K562 (cell line): ENCODE data around the gene ENDOU.

Experiments used
- CREM ChIP-seq: IDR thresholded peaks from 2 replicates; pipeline ENCODE4 v1.6.1; 2014; ENCODE audit warnings: antibody characterized with exemption, low read depth
- FOXJ3 ChIP-seq: sonication (generic); formaldehyde crosslinking; IDR thresholded peaks from 2 replicates; pipeline ENCODE4 v1.4.0; 2020; ENCODE audit warnings: mild to moderate bottlenecking, missing genetic modification reagents
- NR2C1 ChIP-seq, 2 experiments: fragments of 450-650 bp; IDR thresholded peaks; 2 replicates each; pipeline ENCODE4 v1.6.1; 2017; ENCODE audit warnings: mild to moderate bottlenecking in 2 of 2, antibody characterized with exemption in 1 of 2, inconsistent platforms in 1 of 2, missing compliant biosample characterization in 1 of 2, missing genetic modification characterization in 1 of 2
- PCBP2 ChIP-seq: fragments of 200-400 bp; formaldehyde crosslinking; IDR thresholded peaks from 2 replicates; pipeline ENCODE4 v1.6.1; 2018; ENCODE audit warnings: low read length, low read depth, mild to moderate bottlenecking, moderate library complexity; ENCODE audit not compliant: poor library complexity, severe bottlenecking
- POLR2A ChIP-seq: fragments of 450-650 bp; conservative IDR thresholded peaks from 2 replicates; pipeline ENCODE4 v1.6.1; 2016
- SIN3A ChIP-seq, 2 experiments: fragments of 150-350 bp in 1 of 2; IDR thresholded peaks; 2 replicates each; pipeline ENCODE4 v1.6.1; 2011 to 2016; ENCODE audit warnings: borderline replicate concordance in 2 of 2, low read depth in 2 of 2, low read length in 2 of 2, mild to moderate bottlenecking in 2 of 2, moderate library complexity in 2 of 2; ENCODE audit not compliant: control insufficient read depth in 1 of 2
- SLC30A9 ChIP-seq: fragments of 250-450 bp; sonication (Bioruptor Pico); IDR thresholded peaks from 2 replicates; pipeline ENCODE4 v1.8.0; 2022; ENCODE audit warnings: mild to moderate bottlenecking, moderate library complexity
- TAF15 ChIP-seq: fragments of 200-400 bp; formaldehyde crosslinking; IDR thresholded peaks from 2 replicates; pipeline ENCODE4 v1.6.1; 2017; ENCODE audit warnings: mild to moderate bottlenecking, low read depth, low read length, moderate library complexity
- ZNF274 ChIP-seq: IDR thresholded peaks from 2 replicates; pipeline ENCODE4 v1.6.1; 2011; ENCODE audit warnings: low read depth, mild to moderate bottlenecking, low read length, moderate library complexity, borderline replicate concordance
- TF ChIP-seq, protein P1 (sequence below), 3 experiments: IDR thresholded peaks in 2 of 3; conservative IDR thresholded peaks in 1 of 3; 2 replicates each; pipeline ENCODE4 v1.5.1; 2011 to 2012; ENCODE audit warnings: low read length in 3 of 3, mild to moderate bottlenecking in 3 of 3, control low read depth in 2 of 3, improper control_type of control experiment in 1 of 3, inconsistent platforms in 1 of 3, low read depth in 1 of 3, mixed read lengths in 1 of 3, moderate library complexity in 1 of 3; ENCODE audit not compliant: insufficient read depth in 2 of 3
- TF ChIP-seq, protein P2 (sequence below): sonication (generic); formaldehyde crosslinking; IDR thresholded peaks from 2 replicates; pipeline ENCODE4 v1.8.0; 2022; ENCODE audit warnings: missing genetic modification reagents, mild to moderate bottlenecking, borderline replicate concordance
- TF ChIP-seq, protein P3 (sequence below), 2 experiments: fragments of 450-650 bp; formaldehyde crosslinking in 1 of 2; IDR thresholded peaks; 2 replicates each; pipeline versions ENCODE4 v1.4.0 to v1.6.1; 2014 to 2020; ENCODE audit warnings: mild to moderate bottlenecking in 2 of 2, borderline replicate concordance in 1 of 2, low read depth in 1 of 2
- TF ChIP-seq, protein P4 (sequence below): fragments of 450-650 bp; IDR thresholded peaks from 2 replicates; pipeline ENCODE4 v1.6.1; 2017; ENCODE audit warnings: mild to moderate bottlenecking, moderate library complexity
- TF ChIP-seq, protein P5 (sequence below): sonication (generic); formaldehyde crosslinking; IDR thresholded peaks from 2 replicates; pipeline ENCODE4 v1.5.0; 2020; ENCODE audit warnings: missing genetic modification reagents

DNA sequence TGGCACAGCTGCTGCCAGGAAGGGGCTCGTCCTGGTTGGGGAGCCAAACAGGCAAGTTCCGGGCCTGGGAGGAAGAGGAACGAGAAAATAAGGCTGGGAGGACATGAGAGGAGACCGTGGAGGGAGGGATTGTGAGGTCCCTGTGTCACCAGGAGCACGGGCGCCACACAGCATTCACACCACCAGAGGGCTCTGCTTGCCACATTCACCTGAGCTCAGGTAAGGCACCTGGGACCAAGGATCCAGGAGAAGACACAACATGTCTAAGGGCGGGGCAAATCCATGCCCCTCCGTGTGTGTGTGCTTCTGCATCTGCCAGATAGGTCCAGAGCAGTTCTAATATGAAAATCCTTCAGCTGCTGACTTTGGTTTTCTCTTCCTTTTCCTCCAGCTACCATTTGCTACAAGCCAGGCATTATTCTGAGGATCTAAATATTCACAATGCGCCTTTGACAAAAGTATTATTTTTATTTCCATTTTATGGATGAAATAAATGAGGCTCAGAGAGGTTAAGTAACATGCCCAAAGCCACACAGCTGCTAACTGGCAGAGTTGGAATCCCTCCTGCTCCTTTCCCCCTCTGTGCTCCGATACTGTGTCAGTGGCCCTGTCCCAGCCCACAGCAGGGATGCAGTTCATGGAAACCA, 18.8 kb upstream of the ENDOU start:
- TF ChIP-seq SIN3A (IDR thresholded peaks at IDR 0.05; ENCODE audit: borderline replicate concordance in 2 of 2, control insufficient read depth in 1 of 2, low read depth in 2 of 2, low read length in 2 of 2): no peak
- TF ChIP-seq, protein P1, sequence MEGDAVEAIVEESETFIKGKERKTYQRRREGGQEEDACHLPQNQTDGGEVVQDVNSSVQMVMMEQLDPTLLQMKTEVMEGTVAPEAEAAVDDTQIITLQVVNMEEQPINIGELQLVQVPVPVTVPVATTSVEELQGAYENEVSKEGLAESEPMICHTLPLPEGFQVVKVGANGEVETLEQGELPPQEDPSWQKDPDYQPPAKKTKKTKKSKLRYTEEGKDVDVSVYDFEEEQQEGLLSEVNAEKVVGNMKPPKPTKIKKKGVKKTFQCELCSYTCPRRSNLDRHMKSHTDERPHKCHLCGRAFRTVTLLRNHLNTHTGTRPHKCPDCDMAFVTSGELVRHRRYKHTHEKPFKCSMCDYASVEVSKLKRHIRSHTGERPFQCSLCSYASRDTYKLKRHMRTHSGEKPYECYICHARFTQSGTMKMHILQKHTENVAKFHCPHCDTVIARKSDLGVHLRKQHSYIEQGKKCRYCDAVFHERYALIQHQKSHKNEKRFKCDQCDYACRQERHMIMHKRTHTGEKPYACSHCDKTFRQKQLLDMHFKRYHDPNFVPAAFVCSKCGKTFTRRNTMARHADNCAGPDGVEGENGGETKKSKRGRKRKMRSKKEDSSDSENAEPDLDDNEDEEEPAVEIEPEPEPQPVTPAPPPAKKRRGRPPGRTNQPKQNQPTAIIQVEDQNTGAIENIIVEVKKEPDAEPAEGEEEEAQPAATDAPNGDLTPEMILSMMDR (IDR thresholded peaks at IDR 0.05 in 2 of 3, conservative IDR thresholded peaks at IDR 0.05 in 1 of 3; ENCODE audit: insufficient read depth in 2 of 3, low read depth in 1 of 3, low read length in 3 of 3): peak; percentile 69 to 77 (median 73)
- TF ChIP-seq POLR2A: no peak
- TF ChIP-seq ZNF274: no peak
- TF ChIP-seq SLC30A9 (CRISPR knock-in tag): no peak
- TF ChIP-seq PCBP2: no peak
- no peak for TF ChIP-seq NR2C1 (IDR thresholded peaks at IDR 0.05)
- TF ChIP-seq NR2C1 (tag; IDR thresholded peaks at IDR 0.05): no peak
- TF ChIP-seq, protein P2, sequence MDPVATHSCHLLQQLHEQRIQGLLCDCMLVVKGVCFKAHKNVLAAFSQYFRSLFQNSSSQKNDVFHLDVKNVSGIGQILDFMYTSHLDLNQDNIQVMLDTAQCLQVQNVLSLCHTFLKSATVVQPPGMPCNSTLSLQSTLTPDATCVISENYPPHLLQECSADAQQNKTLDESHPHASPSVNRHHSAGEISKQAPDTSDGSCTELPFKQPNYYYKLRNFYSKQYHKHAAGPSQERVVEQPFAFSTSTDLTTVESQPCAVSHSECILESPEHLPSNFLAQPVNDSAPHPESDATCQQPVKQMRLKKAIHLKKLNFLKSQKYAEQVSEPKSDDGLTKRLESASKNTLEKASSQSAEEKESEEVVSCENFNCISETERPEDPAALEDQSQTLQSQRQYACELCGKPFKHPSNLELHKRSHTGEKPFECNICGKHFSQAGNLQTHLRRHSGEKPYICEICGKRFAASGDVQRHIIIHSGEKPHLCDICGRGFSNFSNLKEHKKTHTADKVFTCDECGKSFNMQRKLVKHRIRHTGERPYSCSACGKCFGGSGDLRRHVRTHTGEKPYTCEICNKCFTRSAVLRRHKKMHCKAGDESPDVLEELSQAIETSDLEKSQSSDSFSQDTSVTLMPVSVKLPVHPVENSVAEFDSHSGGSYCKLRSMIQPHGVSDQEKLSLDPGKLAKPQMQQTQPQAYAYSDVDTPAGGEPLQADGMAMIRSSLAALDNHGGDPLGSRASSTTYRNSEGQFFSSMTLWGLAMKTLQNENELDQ (CRISPR knock-in tag): no peak
- no peak for TF ChIP-seq TAF15
- TF ChIP-seq, protein P3, sequence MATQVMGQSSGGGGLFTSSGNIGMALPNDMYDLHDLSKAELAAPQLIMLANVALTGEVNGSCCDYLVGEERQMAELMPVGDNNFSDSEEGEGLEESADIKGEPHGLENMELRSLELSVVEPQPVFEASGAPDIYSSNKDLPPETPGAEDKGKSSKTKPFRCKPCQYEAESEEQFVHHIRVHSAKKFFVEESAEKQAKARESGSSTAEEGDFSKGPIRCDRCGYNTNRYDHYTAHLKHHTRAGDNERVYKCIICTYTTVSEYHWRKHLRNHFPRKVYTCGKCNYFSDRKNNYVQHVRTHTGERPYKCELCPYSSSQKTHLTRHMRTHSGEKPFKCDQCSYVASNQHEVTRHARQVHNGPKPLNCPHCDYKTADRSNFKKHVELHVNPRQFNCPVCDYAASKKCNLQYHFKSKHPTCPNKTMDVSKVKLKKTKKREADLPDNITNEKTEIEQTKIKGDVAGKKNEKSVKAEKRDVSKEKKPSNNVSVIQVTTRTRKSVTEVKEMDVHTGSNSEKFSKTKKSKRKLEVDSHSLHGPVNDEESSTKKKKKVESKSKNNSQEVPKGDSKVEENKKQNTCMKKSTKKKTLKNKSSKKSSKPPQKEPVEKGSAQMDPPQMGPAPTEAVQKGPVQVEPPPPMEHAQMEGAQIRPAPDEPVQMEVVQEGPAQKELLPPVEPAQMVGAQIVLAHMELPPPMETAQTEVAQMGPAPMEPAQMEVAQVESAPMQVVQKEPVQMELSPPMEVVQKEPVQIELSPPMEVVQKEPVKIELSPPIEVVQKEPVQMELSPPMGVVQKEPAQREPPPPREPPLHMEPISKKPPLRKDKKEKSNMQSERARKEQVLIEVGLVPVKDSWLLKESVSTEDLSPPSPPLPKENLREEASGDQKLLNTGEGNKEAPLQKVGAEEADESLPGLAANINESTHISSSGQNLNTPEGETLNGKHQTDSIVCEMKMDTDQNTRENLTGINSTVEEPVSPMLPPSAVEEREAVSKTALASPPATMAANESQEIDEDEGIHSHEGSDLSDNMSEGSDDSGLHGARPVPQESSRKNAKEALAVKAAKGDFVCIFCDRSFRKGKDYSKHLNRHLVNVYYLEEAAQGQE (IDR thresholded peaks at IDR 0.05; ENCODE audit: borderline replicate concordance): peak; percentile 86
- TF ChIP-seq, protein P3 (CRISPR knock-in tag; IDR thresholded peaks at IDR 0.05; ENCODE audit: low read depth): no peak
- TF ChIP-seq CREM: no peak
- TF ChIP-seq, protein P4, sequence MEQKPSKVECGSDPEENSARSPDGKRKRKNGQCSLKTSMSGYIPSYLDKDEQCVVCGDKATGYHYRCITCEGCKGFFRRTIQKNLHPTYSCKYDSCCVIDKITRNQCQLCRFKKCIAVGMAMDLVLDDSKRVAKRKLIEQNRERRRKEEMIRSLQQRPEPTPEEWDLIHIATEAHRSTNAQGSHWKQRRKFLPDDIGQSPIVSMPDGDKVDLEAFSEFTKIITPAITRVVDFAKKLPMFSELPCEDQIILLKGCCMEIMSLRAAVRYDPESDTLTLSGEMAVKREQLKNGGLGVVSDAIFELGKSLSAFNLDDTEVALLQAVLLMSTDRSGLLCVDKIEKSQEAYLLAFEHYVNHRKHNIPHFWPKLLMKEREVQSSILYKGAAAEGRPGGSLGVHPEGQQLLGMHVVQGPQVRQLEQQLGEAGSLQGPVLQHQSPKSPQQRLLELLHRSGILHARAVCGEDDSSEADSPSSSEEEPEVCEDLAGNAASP: no peak
- TF ChIP-seq FOXJ3 (CRISPR knock-in tag): no peak
- TF ChIP-seq, protein P5, sequence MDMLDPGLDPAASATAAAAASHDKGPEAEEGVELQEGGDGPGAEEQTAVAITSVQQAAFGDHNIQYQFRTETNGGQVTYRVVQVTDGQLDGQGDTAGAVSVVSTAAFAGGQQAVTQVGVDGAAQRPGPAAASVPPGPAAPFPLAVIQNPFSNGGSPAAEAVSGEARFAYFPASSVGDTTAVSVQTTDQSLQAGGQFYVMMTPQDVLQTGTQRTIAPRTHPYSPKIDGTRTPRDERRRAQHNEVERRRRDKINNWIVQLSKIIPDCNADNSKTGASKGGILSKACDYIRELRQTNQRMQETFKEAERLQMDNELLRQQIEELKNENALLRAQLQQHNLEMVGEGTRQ (CRISPR knock-in tag): no peak
